Right lobe of liver (tissue), 6 donors: ENCODE data around the gene MRPL54. TPM values are rescaled to one million over a fixed set of nuclear protein-coding genes. Genes with fewer than 3 reads are reported as not detected.

ENCODE experiments used
- ATAC-seq, 4 donors: fragments of 200-7000 bp; cut with Tn5 transposase; one replicate each; pipeline ENCODE4 v1.9.1; 2020; ENCODE audit warnings: mild to moderate bottlenecking in 4 of 4, moderate library complexity in 4 of 4
- DNase-seq, 3 donors: peaks; one replicate each; pipeline ENCODE4 v3.0.0-alpha.2; 2020
- H3K27ac ChIP-seq, 3 donors: fragments of 200-600 bp; one replicate each; pipeline ENCODE4 v1.8.0; 2022
- H3K27me3 ChIP-seq, 2 donors: fragments of 200-600 bp; one replicate each; pipeline ENCODE4 v1.8.0; 2022
- H3K36me3 ChIP-seq, 4 donors: fragments of 200-600 bp; sonication (generic) in 1 of 4; one replicate each; pipeline versions ENCODE4 v1.5.1 to v1.8.0; 2017 to 2022; ENCODE audit warnings: control low read depth in 1 of 4
- H3K4me1 ChIP-seq, 4 donors: fragments of 200-600 bp; sonication (generic) in 1 of 4; one replicate each; pipeline versions ENCODE4 v1.5.1 to v1.8.0; 2017 to 2022; ENCODE audit warnings: control low read depth in 1 of 4
- H3K4me3 ChIP-seq, 3 donors: fragments of 200-600 bp; one replicate each; pipeline ENCODE4 v1.8.0; 2022
- H3K9me3 ChIP-seq, 4 donors: fragments of 200-600 bp; sonication (generic) in 1 of 4; one replicate each; pipeline versions ENCODE4 v1.5.1 to v1.8.0; 2017 to 2022; ENCODE audit warnings: control low read depth in 1 of 4
- CTCF ChIP-seq, 4 donors: fragments of 200-600 bp in 3 of 4; fragments of 450-650 bp in 1 of 4; IDR thresholded peaks; one replicate each; pipeline versions ENCODE4 v1.5.1 to v1.8.0; 2016 to 2022; ENCODE audit warnings: antibody characterized with exemption in 4 of 4, mild to moderate bottlenecking in 2 of 4
- POLR2A ChIP-seq: fragments of 450-650 bp; IDR thresholded peaks from one replicate; pipeline ENCODE4 v1.6.1; 2017; ENCODE audit warnings: antibody characterized with exemption, mild to moderate bottlenecking
- WGBS: methylation state at CpG from one replicate; pipeline ENCODE4 v1.1.6; 2018; ENCODE audit warnings: low coverage, low lambda C conversion rate; ENCODE audit not compliant: insufficient coverage; ENCODE audit errors: missing lambda C conversion rate; 5-methylcytosine and 5-hydroxymethylcytosine counted together
- intact Hi-C, 2 donors: fragments of 100-400 bp; cut with DNase I; formaldehyde crosslinking; loops; one replicate each; pipeline versions ENCODE4 v1.11.2 to v1.14.1; 2022
- total RNA-seq, 6 experiments: library from RNA; depleted of rRNA in 2 of 6; stranded (reverse); fragments of >200 nt in 2 of 6; fragmentation: NEBNext Ultra II Directional in 3 of 6; extraction: Animal tissue kit (Norgen Biotek cat#: 25700) in 3 of 6; gene quantifications; one replicate each; pipeline versions ENCODE4 v1.1.0 to v1.2.4, GENCODE V29; 2016 to 2023
- donor health status: DM: no; HTN: yes; CAD: no.
- donor health status: DM: no; HTN: no; CAD: no.
- donor health status: DM: no; HTN: no; CAD: no.
- donor health status: DM: no; HTN: yes; CAD: no.
- donor health status: DM: no; HTN: yes; CAD: no.

Gene MRPL54
- total RNA-seq, 6 experiments from 2014 or later, result 52.5 to 81.2 (median 61.9) TPM

DNA sequence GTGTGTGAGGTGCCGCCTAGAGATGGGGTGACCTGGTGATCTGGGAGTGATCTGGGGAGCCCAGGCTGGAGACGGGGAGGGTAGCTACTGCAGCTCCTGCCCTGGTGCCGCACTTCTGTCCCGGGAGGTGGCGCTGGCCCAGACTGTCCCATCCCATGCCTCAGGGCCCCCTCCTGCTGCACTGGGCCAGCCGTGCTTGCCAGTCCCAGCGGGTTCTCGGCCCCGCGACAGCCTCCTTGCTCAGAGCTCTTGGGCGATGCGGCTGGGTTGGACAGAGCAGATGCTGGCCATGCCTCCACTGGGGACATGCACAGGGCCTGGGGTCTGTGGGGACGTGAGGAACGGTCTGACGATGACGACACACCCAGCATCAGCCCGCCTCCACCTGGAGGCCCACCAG, 7.0 kb downstream of the MRPL54 start:
- Histone ChIP-seq H3K9me3 (no peaks in the 10 kb centered on the region), H3K4me1 (no peaks in the 10 kb centered on the region), H3K27me3 (no peaks in the 10 kb centered on the region), H3K36me3 (peaks cover 0 to 20% (median 0%) of the 10 kb centered on the region in 4 donors), H3K4me3 (no peak overlapping the region), H3K27ac (no peak overlapping the region)
- ATAC-seq (peak in 1 of 4 donors; percentile 4), DNase-seq (no peak)
- TF ChIP-seq POLR2A (no peak), CTCF (IDR thresholded peaks at IDR 0.05) (no peak)
- intact Hi-C loops, result no loop called here
- WGBS, result no CpG with 5 or more reads among the region's 17 CpGs

DNA sequence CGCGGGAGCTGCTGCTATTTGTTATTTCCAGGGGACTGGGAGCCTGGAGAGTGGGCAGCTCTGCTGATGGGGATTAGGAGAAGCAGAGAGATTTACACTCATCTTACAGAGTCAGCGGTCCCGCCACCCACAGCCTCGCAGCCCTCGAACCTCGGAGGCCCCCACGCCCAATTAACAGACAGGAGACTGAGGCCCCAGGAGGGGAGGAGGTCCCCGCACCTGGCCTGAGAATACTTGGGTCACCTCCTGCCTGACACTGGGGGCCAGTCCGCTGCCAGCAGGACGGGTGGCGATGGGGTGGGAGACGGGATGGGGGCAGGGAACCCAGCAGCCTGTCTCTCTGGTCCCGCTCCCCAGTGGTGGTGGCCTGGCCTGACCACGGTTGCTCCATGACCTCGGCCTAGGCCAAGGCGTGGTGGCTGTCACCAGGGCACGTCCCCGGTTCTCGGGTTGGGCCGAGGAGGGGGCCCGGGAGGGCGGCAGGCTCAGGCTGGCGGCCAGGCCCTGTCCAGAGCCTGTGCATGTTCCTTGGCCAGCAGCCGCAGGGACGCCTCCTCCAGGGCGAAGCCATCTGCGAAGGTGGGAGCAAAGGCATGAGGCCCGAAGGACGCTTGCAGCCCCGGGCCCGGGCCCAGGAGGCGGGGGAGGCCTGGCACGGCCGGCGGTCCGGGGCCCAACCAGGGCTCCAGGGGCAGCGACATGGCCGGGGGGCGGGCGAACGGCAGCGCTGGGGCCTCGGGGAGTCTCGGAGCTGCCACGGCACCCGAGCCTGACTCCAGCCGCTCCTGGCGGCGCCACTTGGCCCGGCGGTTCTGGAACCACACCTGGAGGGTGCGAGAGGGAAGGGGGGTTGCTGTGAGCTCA, 7.9 kb downstream of the MRPL54 start:
- Histone ChIP-seq H3K36me3 (peaks cover 0 to 16% (median 0%) of the 10 kb centered on the region in 4 donors), H3K4me1 (no peaks in the 10 kb centered on the region), H3K27me3 (no peaks in the 10 kb centered on the region), H3K4me3 (no peak overlapping the region), H3K27ac (no peak overlapping the region), H3K9me3 (no peaks in the 10 kb centered on the region)
- no CpG with 5 or more reads among the region's 53 CpGs for WGBS
- DNase-seq (no peak), ATAC-seq (peak in 2 of 4 donors; percentile 5 to 16)
- TF ChIP-seq CTCF (IDR thresholded peaks at IDR 0.05), result no peak
- TF ChIP-seq POLR2A, result no peak
- intact Hi-C loops, result no loop called here

DNA sequence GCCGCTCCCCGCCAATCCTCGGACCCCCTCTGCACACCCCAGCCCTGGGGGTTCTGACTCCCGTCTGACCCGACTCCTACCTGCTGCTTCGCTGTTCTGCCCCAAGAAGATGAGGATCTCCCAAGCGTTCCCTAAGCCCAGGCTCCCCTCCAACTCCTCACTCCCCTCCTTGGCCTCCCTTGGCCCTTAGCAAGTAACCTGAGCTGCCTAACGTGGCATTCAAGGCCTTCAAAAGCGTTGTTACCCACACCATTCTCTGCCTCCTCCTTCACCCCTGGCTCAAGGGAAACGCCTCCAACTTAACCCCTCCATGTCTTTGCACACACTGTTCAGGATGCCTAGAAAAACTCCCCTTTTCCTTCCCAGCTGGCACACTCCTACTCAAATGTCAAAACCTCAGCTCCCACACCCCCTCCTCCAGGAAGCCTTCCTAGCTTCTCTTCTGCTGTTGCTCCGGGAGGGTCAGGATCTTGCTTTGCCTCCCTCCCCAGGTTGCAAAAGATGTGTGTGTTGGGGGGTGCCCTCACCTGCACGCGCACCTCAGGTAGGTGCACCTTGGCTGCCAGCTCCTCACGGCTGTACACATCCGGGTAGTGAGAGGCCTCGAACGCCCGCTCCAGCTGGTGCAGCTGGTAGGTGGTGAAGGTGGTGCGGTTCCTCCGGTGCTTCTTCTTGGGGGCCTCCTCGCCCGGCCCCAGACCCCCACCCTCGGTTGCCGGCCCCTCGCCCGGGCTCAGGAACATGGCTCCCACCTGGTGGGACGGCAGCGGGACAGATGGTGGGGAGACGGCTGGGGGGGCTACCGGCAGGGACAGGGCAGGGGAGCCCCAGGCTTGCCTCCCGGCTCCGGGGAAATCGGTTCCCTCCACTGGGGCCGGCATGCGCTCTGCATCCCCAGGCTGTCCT, 8.8 kb downstream of the MRPL54 start:
- intact Hi-C loops, result no loop called here
- Histone ChIP-seq H3K36me3 (peaks cover 0 to 11% (median 0%) of the 10 kb centered on the region in 4 donors), H3K9me3 (no peaks in the 10 kb centered on the region), H3K4me3 (no peak overlapping the region), H3K4me1 (no peaks in the 10 kb centered on the region), H3K27ac (no peak overlapping the region), H3K27me3 (no peaks in the 10 kb centered on the region)
- WGBS, result 65% methylated on average over 4 of the region's 35 CpGs
- TF ChIP-seq POLR2A (no peak), CTCF (IDR thresholded peaks at IDR 0.05) (no peak)
- ATAC-seq (no peak), DNase-seq (no peak)

- ATAC-seq, result no peak
- intact Hi-C loops, result no loop called here
- H3K9me3 ChIP-seq, result no peaks in the 10 kb centered on the region
- H3K27ac ChIP-seq, result no peak within 1 kb of the TSS
- WGBS, result 69% methylated on average over 14 of the region's 23 CpGs
- DNase-seq, result no peak
- H3K4me1 ChIP-seq, result no peaks in the 10 kb centered on the region
- TF ChIP-seq CTCF (IDR thresholded peaks at IDR 0.05), result no peak
- TF ChIP-seq POLR2A, result no peak
- H3K27me3 ChIP-seq, result no peaks in the 10 kb centered on the region
- peaks cover 0 to 10% (median 0%) of the 10 kb centered on the region in 4 donors for H3K36me3 ChIP-seq
- H3K4me3 ChIP-seq, result no peak within 1 kb of the TSS
These were observed 9.5 kb downstream of the MRPL54 start, which contains the start of gene RAX2 for GRCh38 chr19:3771906-3772455. Gene RAX2, minus strand, starts transcription at chr19:3772228. Its CDS starts 486 bp downstream, at chr19:3771742.
